HG02623 (cell line): ENCODE data around the gene STPG4.
A peak's percentile ranks its signal among the peaks of the same experiment; 100 is the strongest.

Experiments used
- ATAC-seq: cut with Tn5 transposase; IDR thresholded peaks from one replicate; pipeline ENCODE4 v1.9.1; 2021; ENCODE audit warnings: moderate library complexity; ENCODE audit not compliant: unreplicated experiment

STPG4 gene

GRCh38 chr2:47073217-47073616 lies 81.9 kb downstream of the STPG4 start:
- ATAC-seq: no peak

- ATAC-seq: no peak
Measured at GRCh38 chr2:47072728-47073191, 82.3 kb downstream of the STPG4 start.

- ATAC-seq: no peak
Measured at GRCh38 chr2:47072018-47072691, 83.0 kb downstream of the STPG4 start.

GRCh38 chr2:47070920-47071824 lies 83.9 kb downstream of the STPG4 start:
- peak; percentile 78 for ATAC-seq

GRCh38 chr2:47070155-47070919 lies 84.8 kb downstream of the STPG4 start:
- ATAC-seq: no peak

GRCh38 chr2:47069628-47070154 lies 85.4 kb downstream of the STPG4 start:
- ATAC-seq: no peak

GRCh38 chr2:47068981-47069627 lies 86.0 kb downstream of the STPG4 start:
- no peak for ATAC-seq

GRCh38 chr2:47067788-47068407 lies 87.2 kb downstream of the STPG4 start:
- no peak for ATAC-seq

- no peak for ATAC-seq
Measured at GRCh38 chr2:47065771-47066380, 89.2 kb downstream of the STPG4 start.

GRCh38 chr2:47065343-47065742 lies 89.8 kb downstream of the STPG4 start:
- ATAC-seq: no peak

- no peak for ATAC-seq
Measured at GRCh38 chr2:47064106-47064505, 91.0 kb downstream of the STPG4 start.

GRCh38 chr2:47063538-47063930 lies 91.6 kb downstream of the STPG4 start:
- no peak for ATAC-seq

- ATAC-seq: no peak
Measured at GRCh38 chr2:47062681-47063537, 92.2 kb downstream of the STPG4 start.

- ATAC-seq: no peak
Measured at GRCh38 chr2:47061944-47062678, 93.0 kb downstream of the STPG4 start.

- ATAC-seq: no peak
Measured at GRCh38 chr2:47060652-47061170, 94.4 kb downstream of the STPG4 start.

- no peak for ATAC-seq
Measured at GRCh38 chr2:47058003-47058931, 96.8 kb downstream of the STPG4 start.

- no peak for ATAC-seq
Measured at GRCh38 chr2:47057687-47058002, 97.5 kb downstream of the STPG4 start.
